ENCODE measurements around the gene TOP1. TPM values are rescaled to one million over a fixed set of nuclear protein-coding genes. Genes with fewer than 3 reads are reported as not detected.
A peak's percentile ranks its signal among the peaks of the same experiment; 100 is the strongest.

TOP1 gene
- total RNA-seq, 1 donor from 2014 or later: 90.8 TPM

- Mint-ChIP-seq H3K4me1 (ENCODE audit: low read depth) (peaks cover 18% of the 10 kb centered on the region), H3K27me3 (no peaks in the 10 kb centered on the region), H3K36me3 (ENCODE audit: insufficient read depth) (peaks cover 48% of the 10 kb centered on the region), H3K9me3 (ENCODE audit: low read depth) (no peaks in the 10 kb centered on the region), H3K27ac (no peak overlapping the region), H3K4me3 (ENCODE audit: low read depth) (no peak overlapping the region)
- DNase-seq (ENCODE audit: low spot score, unreplicated experiment): no peak
- TF ChIP-seq CTCF (IDR thresholded peaks at IDR 0.05; ENCODE audit: unreplicated experiment): no peak
These were observed 92.8 kb downstream of the TOP1 start for GRCh38 chr20:41121399-41121798.

- Mint-ChIP-seq H3K4me3 (ENCODE audit: low read depth) (no peak overlapping the region), H3K9me3 (ENCODE audit: low read depth) (no peaks in the 10 kb centered on the region), H3K27ac (no peak overlapping the region), H3K27me3 (no peaks in the 10 kb centered on the region), H3K4me1 (ENCODE audit: low read depth) (peaks cover 10% of the 10 kb centered on the region), H3K36me3 (ENCODE audit: insufficient read depth) (peaks cover 47% of the 10 kb centered on the region)
- TF ChIP-seq CTCF (IDR thresholded peaks at IDR 0.05; ENCODE audit: unreplicated experiment): no peak
- no peak for DNase-seq (ENCODE audit: low spot score, unreplicated experiment)
These were observed 95.0 kb downstream of the TOP1 start for GRCh38 chr20:41123631-41124030.

- peaks cover 49% of the 10 kb centered on the region for H3K36me3 Mint-ChIP-seq (ENCODE audit: insufficient read depth)
- no peak for TF ChIP-seq CTCF (IDR thresholded peaks at IDR 0.05; ENCODE audit: unreplicated experiment)
- H3K9me3 Mint-ChIP-seq (ENCODE audit: low read depth): no peaks in the 10 kb centered on the region
- DNase-seq (ENCODE audit: low spot score, unreplicated experiment): no peak
- H3K4me3 Mint-ChIP-seq (ENCODE audit: low read depth): no peak overlapping the region
- no peak overlapping the region for H3K27ac Mint-ChIP-seq
- peaks cover 6% of the 10 kb centered on the region for H3K4me1 Mint-ChIP-seq (ENCODE audit: low read depth)
- H3K27me3 Mint-ChIP-seq: no peaks in the 10 kb centered on the region
These were observed 96.0 kb downstream of the TOP1 start for GRCh38 chr20:41124451-41125094.

- peaks cover 45% of the 10 kb centered on the region for H3K36me3 Mint-ChIP-seq (ENCODE audit: insufficient read depth)
These were observed 97.2 kb downstream of the TOP1 start for GRCh38 chr20:41125530-41126457.

More at GRCh38 chr20:41125530-41126457, 97.2 kb downstream of the TOP1 start:
- Mint-ChIP-seq H3K27me3 (no peaks in the 10 kb centered on the region), H3K9me3 (ENCODE audit: low read depth) (no peaks in the 10 kb centered on the region), H3K4me1 (ENCODE audit: low read depth) (no peaks in the 10 kb centered on the region), H3K27ac (peak overlapping the region; percentile 39), H3K4me3 (ENCODE audit: low read depth) (no peak overlapping the region)
- no peak for TF ChIP-seq CTCF (IDR thresholded peaks at IDR 0.05; ENCODE audit: unreplicated experiment)
- DNase-seq (ENCODE audit: low spot score, unreplicated experiment): no peak

All from progenitor cell of endocrine pancreas (in vitro differentiated cells).